SJCRH30 (cell line): ENCODE measurements around the gene BEND6. TPM values are rescaled to one million over a fixed set of nuclear protein-coding genes. Genes with fewer than 3 reads are reported as not detected.

ENCODE experiments used
- DNase-seq, 2 experiments: peaks; one replicate each; pipeline ENCODE4 v3.0.0-alpha.2; 2015 to 2020
- H3K27ac ChIP-seq: fragments of 250-450 bp; sonication (Bioruptor Pico); 2 replicates; pipeline ENCODE4 v1.5.1; 2020; ENCODE audit warnings: mild to moderate bottlenecking, moderate library complexity
- H3K27me3 ChIP-seq: fragments of 250-450 bp; sonication (Bioruptor Pico); 2 replicates; pipeline ENCODE4 v1.5.1; 2020; ENCODE audit warnings: mild to moderate bottlenecking, moderate library complexity
- H3K36me3 ChIP-seq: fragments of 250-450 bp; sonication (Bioruptor Pico); 2 replicates; pipeline ENCODE4 v1.5.1; 2020; ENCODE audit warnings: mild to moderate bottlenecking, moderate library complexity
- H3K4me1 ChIP-seq: fragments of 250-450 bp; sonication (Bioruptor Pico); 2 replicates; pipeline ENCODE4 v1.5.1; 2020; ENCODE audit warnings: mild to moderate bottlenecking, moderate library complexity
- H3K4me3 ChIP-seq: fragments of 250-450 bp; sonication (Bioruptor Pico); 2 replicates; pipeline ENCODE4 v1.5.1; 2020; ENCODE audit warnings: mild to moderate bottlenecking, moderate library complexity
- H3K9me3 ChIP-seq: fragments of 250-450 bp; sonication (Bioruptor Pico); replicated peaks from 2 replicates; pipeline ENCODE4 v1.5.1; 2020; ENCODE audit warnings: mild to moderate bottlenecking, moderate library complexity
- total RNA-seq: library from RNA; depleted of rRNA; stranded (reverse); fragments of >200 nt; shearing (Covaris generic); gene quantifications from 2 replicates; pipeline ENCODE4 v1.2.3, GENCODE V29; 2014

Gene BEND6
- total RNA-seq, 1 experiment from 2014 or later, result 0.93 TPM

GRCh38 chr6:56955171-56956155 lies 556 bp downstream of the BEND6 start:
- Histone ChIP-seq H3K9me3 (no peaks in the 10 kb centered on the region), H3K4me3 (peak overlapping the region; percentile 63), H3K27me3 (no peaks in the 10 kb centered on the region), H3K4me1 (peaks cover 4% of the 10 kb centered on the region; the same call in 1 of the 2 replicates), H3K36me3 (no peaks in the 10 kb centered on the region), H3K27ac (peak overlapping the region; percentile 37)
- DNase-seq, result peak; percentile 90

- no peaks in the 10 kb centered on the region for H3K36me3 ChIP-seq
- peaks cover 4% of the 10 kb centered on the region; the same call in 1 of the 2 replicates for H3K4me1 ChIP-seq
- no peaks in the 10 kb centered on the region for H3K27me3 ChIP-seq
- no peak for DNase-seq
- H3K4me3 ChIP-seq, result peak overlapping the region; percentile 63; the same call in 1 of the 2 replicates
- H3K27ac ChIP-seq, result no peak overlapping the region
- H3K9me3 ChIP-seq, result no peaks in the 10 kb centered on the region
Measured at GRCh38 chr6:56956491-56956890, 1.6 kb downstream of the BEND6 start.

GRCh38 chr6:56957856-56958255 lies 2.9 kb downstream of the BEND6 start:
- Histone ChIP-seq H3K27me3 (no peaks in the 10 kb centered on the region), H3K27ac (no peak overlapping the region)
- DNase-seq, result no peak

GRCh38 chr6:56958481-56958880 lies 3.6 kb downstream of the BEND6 start:
- no peaks in the 10 kb centered on the region for H3K36me3 ChIP-seq
- H3K4me3 ChIP-seq, result no peak overlapping the region
- no peak overlapping the region for H3K27ac ChIP-seq
- H3K27me3 ChIP-seq, result no peaks in the 10 kb centered on the region
- peaks cover 4% of the 10 kb centered on the region; the same call in 1 of the 2 replicates for H3K4me1 ChIP-seq
- H3K9me3 ChIP-seq, result no peaks in the 10 kb centered on the region
- no peak for DNase-seq

More at GRCh38 chr6:56957856-56958255, 2.9 kb downstream of the BEND6 start:
- Histone ChIP-seq H3K4me1 (peaks cover 4% of the 10 kb centered on the region; the same call in 1 of the 2 replicates), H3K36me3 (no peaks in the 10 kb centered on the region), H3K4me3 (no peak overlapping the region), H3K9me3 (no peaks in the 10 kb centered on the region)

- no peak for DNase-seq
- H3K27ac ChIP-seq, result no peak overlapping the region
Measured at GRCh38 chr6:56959094-56959493, 4.2 kb downstream of the BEND6 start.

GRCh38 chr6:56959938-56960337 lies 5.0 kb downstream of the BEND6 start:
- no peak overlapping the region for H3K4me3 ChIP-seq
- no peaks in the 10 kb centered on the region for H3K36me3 ChIP-seq
- no peak for DNase-seq
- H3K9me3 ChIP-seq, result no peaks in the 10 kb centered on the region
- no peak overlapping the region for H3K27ac ChIP-seq
- peaks cover 4% of the 10 kb centered on the region; the same call in 1 of the 2 replicates for H3K4me1 ChIP-seq
- H3K27me3 ChIP-seq, result no peaks in the 10 kb centered on the region

More at GRCh38 chr6:56959094-56959493, 4.2 kb downstream of the BEND6 start:
- Histone ChIP-seq H3K9me3 (no peaks in the 10 kb centered on the region), H3K4me1 (peaks cover 4% of the 10 kb centered on the region; the same call in 1 of the 2 replicates), H3K4me3 (no peak overlapping the region), H3K36me3 (no peaks in the 10 kb centered on the region), H3K27me3 (no peaks in the 10 kb centered on the region)

- Histone ChIP-seq H3K9me3 (no peaks in the 10 kb centered on the region), H3K27ac (no peak overlapping the region), H3K36me3 (no peaks in the 10 kb centered on the region), H3K4me1 (peaks cover 4% of the 10 kb centered on the region; the same call in 1 of the 2 replicates), H3K27me3 (no peaks in the 10 kb centered on the region), H3K4me3 (no peak overlapping the region)
- DNase-seq, result no peak
Measured at GRCh38 chr6:56961151-56961550, 6.2 kb downstream of the BEND6 start.

- Histone ChIP-seq H3K27ac (no peak overlapping the region), H3K36me3 (no peaks in the 10 kb centered on the region), H3K27me3 (no peaks in the 10 kb centered on the region), H3K4me1 (no peaks in the 10 kb centered on the region), H3K4me3 (no peak overlapping the region), H3K9me3 (no peaks in the 10 kb centered on the region)
- no peak for DNase-seq
Measured at GRCh38 chr6:56962441-56962840, 7.5 kb downstream of the BEND6 start.

GRCh38 chr6:56963043-56963442 lies 8.1 kb downstream of the BEND6 start:
- Histone ChIP-seq H3K4me3 (no peak overlapping the region), H3K4me1 (no peaks in the 10 kb centered on the region), H3K36me3 (no peaks in the 10 kb centered on the region), H3K9me3 (no peaks in the 10 kb centered on the region), H3K27ac (no peak overlapping the region), H3K27me3 (no peaks in the 10 kb centered on the region)
- DNase-seq, result no peak

GRCh38 chr6:56963793-56964192 lies 8.9 kb downstream of the BEND6 start:
- Histone ChIP-seq H3K9me3 (no peaks in the 10 kb centered on the region), H3K36me3 (no peaks in the 10 kb centered on the region), H3K27me3 (no peaks in the 10 kb centered on the region), H3K27ac (no peak overlapping the region), H3K4me1 (no peaks in the 10 kb centered on the region), H3K4me3 (no peak overlapping the region)
- no peak for DNase-seq

GRCh38 chr6:56965126-56965525 lies 10.2 kb downstream of the BEND6 start:
- Histone ChIP-seq H3K27me3 (no peaks in the 10 kb centered on the region), H3K9me3 (no peaks in the 10 kb centered on the region), H3K27ac (no peak overlapping the region), H3K4me1 (no peaks in the 10 kb centered on the region), H3K4me3 (no peak overlapping the region), H3K36me3 (no peaks in the 10 kb centered on the region)
- no peak for DNase-seq

GRCh38 chr6:56970849-56971248 lies 15.9 kb downstream of the BEND6 start:
- Histone ChIP-seq H3K27me3 (no peaks in the 10 kb centered on the region), H3K4me1 (no peaks in the 10 kb centered on the region), H3K27ac (no peak overlapping the region), H3K4me3 (no peak overlapping the region), H3K36me3 (no peaks in the 10 kb centered on the region), H3K9me3 (no peaks in the 10 kb centered on the region)
- no peak for DNase-seq

- Histone ChIP-seq H3K9me3 (no peaks in the 10 kb centered on the region), H3K27ac (no peak overlapping the region), H3K4me3 (no peak overlapping the region), H3K4me1 (no peaks in the 10 kb centered on the region), H3K27me3 (no peaks in the 10 kb centered on the region), H3K36me3 (no peaks in the 10 kb centered on the region)
- DNase-seq, result no peak
Measured at GRCh38 chr6:56977192-56977591, 22.3 kb downstream of the BEND6 start.

GRCh38 chr6:56978530-56978929 lies 23.6 kb downstream of the BEND6 start:
- no peak overlapping the region for H3K4me3 ChIP-seq
- DNase-seq, result no peak
- no peaks in the 10 kb centered on the region for H3K4me1 ChIP-seq
- H3K27ac ChIP-seq, result no peak overlapping the region
- H3K36me3 ChIP-seq, result no peaks in the 10 kb centered on the region
- H3K27me3 ChIP-seq, result no peaks in the 10 kb centered on the region
- no peaks in the 10 kb centered on the region for H3K9me3 ChIP-seq

GRCh38 chr6:56984361-56984760 lies 29.5 kb downstream of the BEND6 start:
- H3K27ac ChIP-seq, result no peak overlapping the region
- no peak overlapping the region for H3K4me3 ChIP-seq
- H3K36me3 ChIP-seq, result no peaks in the 10 kb centered on the region
- H3K27me3 ChIP-seq, result no peaks in the 10 kb centered on the region
- H3K9me3 ChIP-seq, result no peaks in the 10 kb centered on the region
- no peaks in the 10 kb centered on the region for H3K4me1 ChIP-seq
- DNase-seq, result no peak
